ENCODE data around the gene SND1. TPM values are rescaled to one million over a fixed set of nuclear protein-coding genes. Genes with fewer than 3 reads are reported as not detected.

Gene SND1
- total RNA-seq, 2 donors from 2014 or later = 91.0 to 111 TPM

GRCh38 chr7:127803626-127804025 is 151.6 kb downstream of the SND1 start:
- Histone ChIP-seq H3K4me3 (no peak overlapping the region), H3K36me3 (no peaks in the 10 kb centered on the region), H3K27me3 (replicated peaks; ENCODE audit: insufficient read depth) (no peaks in the 10 kb centered on the region), H3K27ac (no peak overlapping the region), H3K9me3 (no peaks in the 10 kb centered on the region), H3K4me1 (ENCODE audit: control insufficient read depth in 1 of 2, low read depth in 2 of 2) (no peaks in the 10 kb centered on the region)
- no peak for ATAC-seq (ENCODE audit: insufficient number of reproducible peaks, low FRiP score, low read depth)
- no peak for DNase-seq (ENCODE audit: low spot score)
- TF ChIP-seq CTCF (IDR thresholded peaks at IDR 0.05) = no peak

- DNase-seq (ENCODE audit: low spot score) = no peak
- no peak for ATAC-seq (ENCODE audit: insufficient number of reproducible peaks, low FRiP score, low read depth)
- no peak overlapping the region for H3K4me3 ChIP-seq
- no peak overlapping the region for H3K27ac ChIP-seq
- H3K4me1 ChIP-seq (ENCODE audit: control insufficient read depth in 1 of 2, low read depth in 2 of 2) = no peaks in the 10 kb centered on the region
- H3K9me3 ChIP-seq = no peaks in the 10 kb centered on the region
- no peaks in the 10 kb centered on the region for H3K27me3 ChIP-seq (replicated peaks; ENCODE audit: insufficient read depth)
- TF ChIP-seq CTCF (IDR thresholded peaks at IDR 0.05) = no peak
- H3K36me3 ChIP-seq = no peaks in the 10 kb centered on the region
Measured at GRCh38 chr7:127807340-127807739, 155.3 kb downstream of the SND1 start.

- Histone ChIP-seq H3K4me3 (no peak overlapping the region), H3K36me3 (no peaks in the 10 kb centered on the region), H3K9me3 (no peaks in the 10 kb centered on the region), H3K4me1 (ENCODE audit: control insufficient read depth in 1 of 2, low read depth in 2 of 2) (no peaks in the 10 kb centered on the region), H3K27me3 (replicated peaks; ENCODE audit: insufficient read depth) (no peaks in the 10 kb centered on the region), H3K27ac (no peak overlapping the region)
- DNase-seq (ENCODE audit: low spot score) (no peak), ATAC-seq (ENCODE audit: insufficient number of reproducible peaks, low FRiP score, low read depth) (no peak)
- no peak for TF ChIP-seq CTCF (IDR thresholded peaks at IDR 0.05)
Measured at GRCh38 chr7:127807829-127808228, 155.8 kb downstream of the SND1 start.

- no peak overlapping the region for H3K4me3 ChIP-seq
- DNase-seq (ENCODE audit: low spot score) (no peak), ATAC-seq (ENCODE audit: insufficient number of reproducible peaks, low FRiP score, low read depth) (no peak)
- no peak overlapping the region for H3K27ac ChIP-seq
- H3K9me3 ChIP-seq = no peaks in the 10 kb centered on the region
- H3K36me3 ChIP-seq = no peaks in the 10 kb centered on the region
- TF ChIP-seq CTCF (IDR thresholded peaks at IDR 0.05) = no peak
- H3K27me3 ChIP-seq (replicated peaks; ENCODE audit: insufficient read depth) = no peaks in the 10 kb centered on the region
- peaks cover 4 to 8% of the 10 kb centered on the region in 2 donors for H3K4me1 ChIP-seq (ENCODE audit: control insufficient read depth in 1 of 2, low read depth in 2 of 2)
Measured at GRCh38 chr7:127809261-127809702, 157.3 kb downstream of the SND1 start.

GRCh38 chr7:127810113-127810512 is 158.1 kb downstream of the SND1 start:
- DNase-seq (ENCODE audit: low spot score) (no peak), ATAC-seq (ENCODE audit: insufficient number of reproducible peaks, low FRiP score, low read depth) (no peak)
- no peak for TF ChIP-seq CTCF (IDR thresholded peaks at IDR 0.05)
- no peak overlapping the region for H3K4me3 ChIP-seq
- no peaks in the 10 kb centered on the region for H3K9me3 ChIP-seq
- H3K36me3 ChIP-seq = no peaks in the 10 kb centered on the region
- H3K4me1 ChIP-seq (ENCODE audit: control insufficient read depth in 1 of 2, low read depth in 2 of 2) = peaks cover 4 to 10% of the 10 kb centered on the region in 2 donors
- H3K27me3 ChIP-seq (replicated peaks; ENCODE audit: insufficient read depth) = no peaks in the 10 kb centered on the region
- no peak overlapping the region for H3K27ac ChIP-seq
